Measurements from ENCODE around the gene MOK.
"Not testable (repeated sequence)": the region's sequence is repeated elsewhere in the genome, so short reads cannot be mapped to it uniquely, and the experiment has no call there.

The MOK gene, protein sequence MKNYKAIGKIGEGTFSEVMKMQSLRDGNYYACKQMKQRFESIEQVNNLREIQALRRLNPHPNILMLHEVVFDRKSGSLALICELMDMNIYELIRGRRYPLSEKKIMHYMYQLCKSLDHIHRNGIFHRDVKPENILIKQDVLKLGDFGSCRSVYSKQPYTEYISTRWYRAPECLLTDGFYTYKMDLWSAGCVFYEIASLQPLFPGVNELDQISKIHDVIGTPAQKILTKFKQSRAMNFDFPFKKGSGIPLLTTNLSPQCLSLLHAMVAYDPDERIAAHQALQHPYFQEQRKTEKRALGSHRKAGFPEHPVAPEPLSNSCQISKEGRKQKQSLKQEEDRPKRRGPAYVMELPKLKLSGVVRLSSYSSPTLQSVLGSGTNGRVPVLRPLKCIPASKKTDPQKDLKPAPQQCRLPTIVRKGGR

DNA sequence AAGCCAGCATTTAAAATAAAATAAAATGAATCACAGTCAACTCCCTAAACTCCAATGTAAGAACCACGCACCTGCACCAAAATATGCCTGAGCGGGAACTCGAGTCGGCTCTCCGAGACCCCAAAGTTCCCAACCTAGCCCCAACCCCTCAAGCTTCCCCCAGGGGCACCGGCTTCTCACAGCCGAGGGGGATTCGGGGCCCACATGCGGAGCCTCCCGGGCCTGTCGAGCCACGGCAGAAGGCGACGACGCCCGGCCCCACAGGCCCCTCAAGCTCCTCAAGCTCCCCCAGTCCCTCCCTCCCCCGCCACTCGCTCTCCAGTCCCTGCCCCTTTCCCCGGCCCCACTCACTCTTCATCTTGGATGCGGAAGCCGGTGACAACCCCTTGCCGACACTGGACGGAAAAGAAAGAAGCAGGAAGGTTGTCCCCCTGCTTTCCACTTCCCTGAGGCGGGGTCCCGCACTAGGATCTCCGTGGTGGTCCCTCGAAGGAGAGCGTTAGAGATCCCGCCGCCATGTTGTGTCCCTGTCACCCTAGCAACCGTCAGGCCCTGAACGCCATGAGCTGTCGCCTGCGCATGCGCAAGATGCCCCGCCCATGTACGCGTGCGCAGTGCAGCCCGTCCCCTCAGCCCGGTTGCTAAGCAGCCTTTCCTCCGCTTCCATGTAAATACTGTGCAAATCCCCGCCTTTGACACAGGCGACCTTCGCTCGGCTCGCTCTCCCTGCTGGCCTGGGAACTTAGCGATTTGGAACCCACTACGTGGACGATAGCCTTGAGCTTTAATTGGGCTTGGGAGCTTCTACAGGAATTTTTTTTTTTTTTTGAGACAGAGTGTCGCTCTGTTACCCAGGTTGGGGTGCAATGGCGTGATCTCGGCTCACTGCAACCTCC is at the start of gene MOK:
MOK (minus strand) TSS at position 554 of the 896 bp plus-strand sequence; CDS start at position 358, 196 bp downstream.
- peak; percentile 93 to 94 for DNase-seq

DNA sequence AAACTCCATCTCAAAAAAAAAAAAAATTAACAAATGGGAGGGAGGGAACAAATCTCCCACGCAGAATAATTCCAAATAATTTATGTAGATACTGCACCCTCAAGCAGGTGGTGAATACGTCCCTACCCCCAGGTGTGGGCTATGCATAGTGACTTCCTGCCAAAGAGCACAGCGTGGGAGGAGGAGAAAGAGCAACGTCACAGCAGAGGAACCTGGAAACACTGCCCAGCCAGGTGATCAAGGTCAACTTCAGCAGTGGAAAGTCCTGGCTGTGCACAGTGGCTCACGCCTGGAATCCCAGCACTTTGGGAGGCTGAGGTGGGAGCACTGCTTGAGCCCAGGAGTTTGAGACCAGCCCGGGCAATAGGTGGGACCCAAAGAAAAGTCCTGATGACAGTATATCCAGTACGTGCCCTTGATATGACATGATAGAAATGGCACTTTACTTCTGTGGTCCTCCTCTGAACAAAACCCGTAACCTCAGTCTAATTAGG is 48.2 kb upstream of the MOK start:
- DNase-seq: no peak

- no peak for DNase-seq
Measured at GRCh38 chr14:102352213-102352612, 47.2 kb upstream of the MOK start.

DNA sequence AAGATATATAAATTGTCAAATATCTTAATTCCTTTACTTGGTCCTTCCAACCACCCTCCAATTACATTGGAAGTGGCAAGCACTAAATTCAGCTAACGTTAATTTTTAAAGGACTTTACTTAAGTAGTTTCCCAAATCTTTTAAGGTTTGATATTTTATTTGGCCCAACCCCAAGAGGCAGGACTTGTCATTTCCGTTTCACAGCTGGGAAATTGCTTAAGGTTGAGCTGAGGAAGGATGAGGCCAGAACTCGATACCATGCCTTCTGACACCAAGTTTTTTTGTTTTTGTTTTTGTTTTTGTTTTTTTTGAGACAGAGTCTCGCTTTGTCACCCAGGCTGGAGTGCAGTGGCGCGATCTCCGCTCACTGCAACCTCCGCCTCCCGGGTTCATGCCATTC is 46.6 kb upstream of the MOK start:
- DNase-seq: not testable (repeated sequence)

GRCh38 chr14:102351023-102351422 is 46.1 kb upstream of the MOK start:
- DNase-seq: no peak

DNA sequence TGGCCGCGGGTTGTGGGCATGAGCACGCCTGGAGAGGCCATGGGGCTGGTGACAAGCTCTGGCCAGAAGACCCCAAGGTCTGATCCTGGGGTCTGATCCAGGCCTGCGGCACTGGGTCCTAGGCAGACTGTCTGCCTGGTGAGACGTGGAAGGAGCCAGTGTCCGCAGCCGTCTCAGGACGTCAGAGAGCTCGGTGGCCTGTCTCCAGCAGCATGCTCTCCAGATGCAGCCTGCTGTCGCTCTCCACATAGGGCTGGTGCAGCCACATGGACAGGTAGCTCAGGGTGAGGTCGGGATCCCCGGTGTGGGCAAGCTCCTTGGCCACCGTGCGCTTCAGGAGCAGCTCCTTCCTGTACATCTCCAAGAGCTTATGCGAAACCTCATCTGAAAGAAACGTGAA is 43.4 kb upstream of the MOK start:
- DNase-seq: no peak

GRCh38 chr14:102346645-102347044 is 41.7 kb upstream of the MOK start:
- DNase-seq: no peak

DNA sequence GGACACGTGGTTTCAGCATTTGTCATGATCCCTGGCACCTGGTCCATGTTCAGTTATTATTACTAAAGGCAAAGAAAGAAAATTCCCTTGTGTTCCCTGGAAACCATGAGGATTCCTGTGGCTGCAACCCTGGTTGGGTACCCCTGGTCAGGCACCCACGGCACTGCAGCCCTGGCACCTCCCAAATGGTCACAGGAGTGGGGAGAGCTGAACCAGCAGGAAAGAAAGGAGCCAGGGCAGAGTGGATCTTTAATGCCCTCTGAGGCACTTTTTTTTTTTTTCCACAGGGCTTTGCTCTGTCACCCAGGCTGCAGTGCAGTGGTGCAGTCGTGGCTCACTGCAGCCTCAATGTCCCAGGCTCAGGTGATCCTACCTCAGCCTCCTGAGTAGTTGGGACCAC is 40.3 kb upstream of the MOK start:
- no peak for DNase-seq

GRCh38 chr14:102344485-102344884 is 39.5 kb upstream of the MOK start:
- DNase-seq: no peak

DNA sequence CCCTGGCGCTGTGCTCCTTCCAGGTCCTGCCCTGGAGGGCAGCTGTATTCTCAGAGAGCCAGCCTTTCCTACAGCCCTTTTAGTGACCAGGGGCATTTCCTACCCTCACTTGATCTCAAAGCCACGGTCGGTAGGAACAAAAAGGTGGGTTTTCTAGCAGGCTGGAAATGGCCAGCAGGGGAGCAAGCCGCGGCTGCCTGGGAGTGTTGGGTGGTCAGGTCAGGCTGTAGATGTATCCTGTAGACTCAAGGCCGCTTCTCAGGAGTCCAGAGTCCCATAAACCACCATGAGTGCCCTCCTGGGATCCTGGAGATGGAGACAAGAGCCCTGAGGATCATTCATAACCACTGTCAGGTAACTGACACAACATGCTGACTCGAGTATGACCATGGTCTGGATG is 39.1 kb upstream of the MOK start:
- no peak for DNase-seq

- DNase-seq: no peak
Measured at GRCh38 chr14:102342238-102342637, 37.3 kb upstream of the MOK start.

- DNase-seq: no peak
Measured at GRCh38 chr14:102341566-102341965, 36.6 kb upstream of the MOK start.

DNA sequence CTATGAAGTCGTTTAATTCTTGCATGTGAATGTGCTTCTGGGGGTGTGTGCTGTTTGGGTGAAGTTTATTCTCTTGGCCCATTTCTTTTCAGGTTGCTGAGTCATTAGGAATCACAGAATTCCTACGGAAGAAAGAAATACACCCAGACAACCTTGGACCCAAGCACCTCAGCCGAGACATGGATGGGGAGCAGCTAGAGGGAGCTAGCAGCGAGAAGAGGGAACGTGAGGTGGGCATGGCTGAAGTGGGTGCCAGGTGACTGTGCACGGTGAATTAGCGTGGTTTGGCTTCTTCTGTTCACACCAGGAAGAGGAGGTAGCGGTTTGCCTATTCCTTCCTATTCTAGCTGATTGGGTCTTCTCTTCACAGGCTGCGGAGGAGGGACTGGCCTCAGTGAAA is 33.8 kb upstream of the MOK start:
- no peak for DNase-seq

GRCh38 chr14:102335163-102335562 is 30.2 kb upstream of the MOK start:
- DNase-seq: no peak

DNA sequence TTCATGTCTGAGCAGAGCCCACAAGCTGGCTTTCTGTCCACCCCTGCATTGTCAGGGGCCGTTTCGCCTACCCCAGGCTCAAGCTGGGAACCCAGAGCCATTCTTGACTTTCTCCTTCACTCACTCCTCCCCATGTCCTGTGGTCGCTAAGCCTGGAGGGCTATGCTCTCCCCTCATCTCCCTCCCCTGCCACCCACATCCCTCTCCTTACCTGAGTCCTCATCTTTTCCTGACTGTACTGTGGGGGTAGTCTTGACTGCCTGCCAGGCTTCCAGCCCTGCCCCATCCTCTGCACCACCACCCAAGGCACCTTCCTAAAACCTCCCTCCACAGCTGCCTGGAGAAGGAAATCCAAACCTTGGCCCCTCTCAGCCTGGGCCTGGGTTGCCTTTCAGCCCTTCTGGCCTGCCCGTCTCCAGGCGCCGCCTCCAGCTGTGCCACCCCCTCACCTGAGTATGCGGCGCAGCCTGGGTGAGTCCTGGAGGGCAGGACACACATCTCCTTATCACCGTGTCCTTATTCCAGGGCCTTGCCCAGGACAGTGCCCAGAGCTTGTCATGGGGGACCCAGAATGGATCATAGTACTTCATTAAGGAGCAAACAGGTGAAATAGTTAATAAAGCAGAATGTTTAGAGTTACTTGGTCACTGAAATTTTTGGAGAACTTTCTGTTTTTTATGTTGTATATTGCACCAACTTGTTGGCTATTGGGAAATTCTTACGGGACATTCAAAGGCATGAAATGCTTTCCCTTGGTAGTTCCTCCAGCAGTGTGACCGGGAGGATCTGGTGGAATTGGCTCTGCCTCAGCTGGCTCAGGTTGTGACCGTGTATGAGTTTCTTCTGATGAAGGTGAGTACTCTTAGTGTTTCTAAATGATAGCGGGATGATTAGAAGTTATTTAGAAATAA is 29.1 kb upstream of the MOK start:
- DNase-seq: no peak

DNA sequence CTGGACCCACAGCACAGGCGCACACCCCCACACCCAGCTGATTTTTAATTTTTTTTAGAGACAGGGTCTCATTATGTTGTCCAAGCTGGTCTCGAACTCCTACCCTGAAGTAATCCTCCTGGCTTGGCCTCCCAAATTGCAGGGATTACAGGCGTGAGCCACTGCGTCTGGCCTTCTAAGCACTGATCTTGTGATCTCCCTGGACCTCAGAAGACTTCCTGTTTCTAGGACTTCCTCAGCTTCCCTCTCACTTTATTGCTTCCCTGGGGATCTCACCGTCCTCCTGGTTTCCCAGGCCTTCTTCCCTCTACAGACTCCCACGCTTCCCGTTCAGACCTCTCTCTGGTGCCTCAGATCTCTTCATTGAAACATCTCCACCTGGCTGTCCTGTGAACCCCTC is 28.4 kb upstream of the MOK start:
- DNase-seq: no peak

DNA sequence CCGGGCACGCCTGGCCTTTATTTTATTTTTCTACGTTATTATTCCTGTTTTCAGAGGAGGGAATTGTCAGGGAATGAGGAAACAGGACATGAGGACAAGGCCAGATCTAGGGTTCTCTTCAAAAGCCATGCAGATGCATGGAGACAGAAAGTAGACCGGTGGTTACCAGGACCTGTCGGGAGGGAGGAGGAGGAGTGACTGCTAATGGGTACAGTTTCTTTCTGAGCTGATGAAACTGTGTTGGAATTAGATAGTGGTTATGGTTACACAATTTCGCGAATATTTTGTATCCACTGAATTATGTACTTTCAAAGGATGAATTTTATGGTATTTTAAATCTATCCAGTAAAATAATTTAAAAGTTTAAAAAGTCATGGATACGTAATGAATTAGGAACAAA is 25.8 kb upstream of the MOK start:
- DNase-seq: no peak

GRCh38 chr14:102329381-102329780 is 24.4 kb upstream of the MOK start:
- DNase-seq: not testable (repeated sequence)

- DNase-seq: no peak
Measured at GRCh38 chr14:102326583-102326982, 21.6 kb upstream of the MOK start.

DNA sequence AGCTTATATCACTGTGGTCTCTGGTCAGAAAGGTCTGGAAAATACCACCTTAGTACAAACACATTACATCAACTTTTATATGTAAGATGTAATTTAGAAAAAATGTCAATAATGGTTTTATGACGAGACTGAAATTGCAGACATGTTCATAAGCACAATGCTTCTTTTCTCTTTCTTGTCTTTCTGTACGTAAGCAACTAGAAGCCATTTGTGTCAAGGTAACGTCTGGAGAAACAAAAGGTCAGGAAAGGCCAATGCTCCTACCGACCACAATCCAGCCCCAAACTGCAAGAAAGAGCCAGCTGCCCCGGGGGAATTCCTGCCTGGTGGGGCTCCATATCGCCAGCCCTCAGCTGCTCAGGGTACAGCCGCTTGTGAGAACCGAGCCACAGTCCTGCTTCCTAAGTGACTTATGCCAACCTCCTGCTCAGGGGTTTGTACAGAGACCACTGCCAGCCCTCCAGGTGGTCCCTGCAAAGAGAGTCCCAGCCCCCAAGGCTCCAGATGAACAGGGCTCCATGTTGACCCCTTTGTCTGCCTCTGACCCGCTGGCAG is 20.9 kb upstream of the MOK start:
- DNase-seq: no peak

GRCh38 chr14:102323102-102323501 is 18.1 kb upstream of the MOK start:
- peak; percentile 22 to 27 for DNase-seq
